H9 (cell line): Measurements from ENCODE around the gene TP73. TPM values are rescaled to one million over a fixed set of nuclear protein-coding genes. Genes with fewer than 3 reads are reported as not detected.
A peak's percentile ranks its signal among the peaks of the same experiment; 100 is the strongest.

Experiments used
- DNase-seq: peaks from one replicate; pipeline ENCODE4 v3.0.0-alpha.2; 2017
- H2AFZ ChIP-seq: one replicate; pipeline ENCODE4 v1.6.1; 2013; ENCODE audit warnings: mild to moderate bottlenecking, low read length, control low read depth, moderate library complexity
- H2AK5ac ChIP-seq: 2 replicates; pipeline ENCODE4 v1.6.1; 2013; ENCODE audit warnings: low read length, control low read depth, mixed read lengths; ENCODE audit not compliant: insufficient read length
- H2BK120ac ChIP-seq: one replicate; pipeline ENCODE4 v1.6.1; 2013; ENCODE audit warnings: low read depth, mild to moderate bottlenecking, low read length, control low read depth, inconsistent platforms; ENCODE audit not compliant: poor library complexity, severe bottlenecking
- H2BK12ac ChIP-seq: 2 replicates; pipeline ENCODE4 v1.6.1; 2013; ENCODE audit warnings: low read length, control low read depth, mixed read lengths, low read depth; ENCODE audit not compliant: insufficient read length
- H2BK15ac ChIP-seq: 2 replicates; pipeline ENCODE4 v1.6.1; 2013; ENCODE audit warnings: low read depth, low read length, control low read depth
- H2BK20ac ChIP-seq: one replicate; pipeline ENCODE4 v1.6.1; 2013; ENCODE audit warnings: low read depth, mild to moderate bottlenecking, low read length, control low read depth, inconsistent platforms; ENCODE audit not compliant: poor library complexity, severe bottlenecking
- H2BK5ac ChIP-seq: 2 replicates; pipeline ENCODE4 v1.6.1; 2013; ENCODE audit warnings: low read length, control low read depth, mixed read lengths; ENCODE audit not compliant: insufficient read length
- H3K14ac ChIP-seq: 2 replicates; pipeline ENCODE4 v1.6.1; 2013; ENCODE audit warnings: low read length, control low read depth; ENCODE audit not compliant: insufficient read depth
- H3K18ac ChIP-seq: 2 replicates; pipeline ENCODE4 v1.6.1; 2013; ENCODE audit warnings: low read depth, mild to moderate bottlenecking, mixed read lengths, low read length, control low read depth; ENCODE audit not compliant: insufficient read length
- H3K23ac ChIP-seq: 2 replicates; pipeline ENCODE4 v1.6.1; 2013; ENCODE audit warnings: low read length, control low read depth, mixed read lengths, low read depth; ENCODE audit not compliant: insufficient read length
- H3K23me2 ChIP-seq: 2 replicates; pipeline ENCODE4 v1.6.1; 2013; ENCODE audit warnings: low read depth, mild to moderate bottlenecking, mixed read lengths, low read length, control low read depth; ENCODE audit not compliant: insufficient read length, poor library complexity, severe bottlenecking
- H3K27ac ChIP-seq: 2 replicates; pipeline ENCODE4 v1.5.1; 2013; ENCODE audit warnings: low read length, control low read depth, mixed read lengths, low read depth; ENCODE audit not compliant: insufficient read length
- H3K27me3 ChIP-seq: 2 replicates; pipeline ENCODE4 v1.6.1; 2013; ENCODE audit warnings: low read length, control low read depth, inconsistent platforms; ENCODE audit not compliant: insufficient read depth
- H3K4ac ChIP-seq: 2 replicates; pipeline ENCODE4 v1.6.1; 2013; ENCODE audit warnings: low read depth, mild to moderate bottlenecking, control low read depth, inconsistent platforms, low read length, moderate library complexity
- H3K4me1 ChIP-seq: 2 replicates; pipeline ENCODE4 v1.6.1; 2013; ENCODE audit warnings: low read length, control low read depth, inconsistent platforms; ENCODE audit not compliant: insufficient read depth
- H3K4me2 ChIP-seq: 2 replicates; pipeline ENCODE4 v1.6.1; 2013; ENCODE audit warnings: low read length, control low read depth, mixed read lengths; ENCODE audit not compliant: insufficient read length, insufficient read depth
- H3K56ac ChIP-seq: 2 replicates; pipeline ENCODE4 v1.6.1; 2013; ENCODE audit warnings: low read depth, mild to moderate bottlenecking, mixed read lengths, low read length, control low read depth; ENCODE audit not compliant: insufficient read length
- H3K79me1 ChIP-seq: 2 replicates; pipeline ENCODE4 v1.6.1; 2013; ENCODE audit warnings: low read depth, mild to moderate bottlenecking, moderate library complexity, low read length, control low read depth, inconsistent platforms; ENCODE audit not compliant: insufficient read depth, poor library complexity, severe bottlenecking
- H3K79me2 ChIP-seq: 2 replicates; pipeline ENCODE4 v1.6.1; 2013; ENCODE audit warnings: low read length, control low read depth, inconsistent platforms; ENCODE audit not compliant: insufficient read depth
- H3K9ac ChIP-seq: 2 replicates; pipeline ENCODE4 v1.6.1; 2013; ENCODE audit warnings: low read length, control low read depth, mixed read lengths; ENCODE audit not compliant: insufficient read length; ENCODE audit errors: extremely low read depth
- H3K9me3 ChIP-seq: one replicate; pipeline ENCODE4 v1.6.1; 2013; ENCODE audit warnings: low read depth, low read length, inconsistent platforms; ENCODE audit not compliant: control insufficient read depth
- H3T11ph ChIP-seq: one replicate; pipeline ENCODE4 v1.6.1; 2013; ENCODE audit warnings: mild to moderate bottlenecking, low read length, control low read depth, inconsistent platforms
- H4K20me1 ChIP-seq: one replicate; pipeline ENCODE4 v1.6.1; 2013; ENCODE audit not compliant: control insufficient read depth, insufficient read length, insufficient read depth
- H4K5ac ChIP-seq: 2 replicates; pipeline ENCODE4 v1.6.1; 2013; ENCODE audit warnings: low read depth, mild to moderate bottlenecking, mixed read lengths, low read length, control low read depth; ENCODE audit not compliant: insufficient read length
- H4K8ac ChIP-seq: replicated peaks from 2 replicates; pipeline ENCODE4 v1.6.1; 2013; ENCODE audit warnings: low read length, control low read depth, mixed read lengths, low read depth; ENCODE audit not compliant: insufficient read length
- H4K91ac ChIP-seq: 2 replicates; pipeline ENCODE4 v1.6.1; 2013; ENCODE audit warnings: low read depth, mild to moderate bottlenecking, moderate library complexity, mixed read lengths, low read length, control low read depth; ENCODE audit not compliant: insufficient read length
- H3K27ac Mint-ChIP-seq, 3 experiments: 2 replicates in 2 of 3; 3 replicates in 1 of 3; pipeline ENCODE4 v1.8.0; 2020 to 2021; ENCODE audit warnings: mixed read lengths in 3 of 3, mild to moderate bottlenecking in 1 of 3, moderate library complexity in 1 of 3
- H3K27me3 Mint-ChIP-seq: 2 replicates; pipeline ENCODE4 v1.8.0; 2021; ENCODE audit warnings: low read depth, mild to moderate bottlenecking, moderate library complexity, mixed read lengths
- H3K36me3 Mint-ChIP-seq, 3 experiments: 2 replicates in 2 of 3; 3 replicates in 1 of 3; pipeline ENCODE4 v1.8.0; 2020 to 2021; ENCODE audit warnings: low read depth in 3 of 3, mixed read lengths in 3 of 3; ENCODE audit not compliant: insufficient read depth in 1 of 3
- H3K4me1 Mint-ChIP-seq, 2 experiments: 2 replicates each; pipeline ENCODE4 v1.8.0; 2020; ENCODE audit warnings: mixed read lengths in 2 of 2
- H3K4me3 Mint-ChIP-seq, 2 experiments: 2 replicates in 1 of 2; 3 replicates in 1 of 2; pipeline ENCODE4 v1.8.0; 2020 to 2021; ENCODE audit warnings: mild to moderate bottlenecking in 2 of 2, mixed read lengths in 2 of 2, moderate library complexity in 1 of 2
- H3K9me3 Mint-ChIP-seq, 2 experiments: 2 replicates in 1 of 2; 3 replicates in 1 of 2; pipeline ENCODE4 v1.8.0; 2020; ENCODE audit warnings: mild to moderate bottlenecking in 2 of 2, mixed read lengths in 2 of 2, moderate library complexity in 1 of 2
- WGBS: extraction: QIAGEN DNeasy Blood & Tissue Kit; methylation state at CpG from one replicate; pipeline ENCODE4 v1.1.7; 2013; ENCODE audit warnings: missing lambda C conversion rate, low lambda C conversion rate, mixed read lengths; ENCODE audit not compliant: insufficient read length; ENCODE audit errors: extremely low coverage; 5-methylcytosine and 5-hydroxymethylcytosine counted together
- total RNA-seq: library from RNA; stranded (reverse); gene quantifications from 2 replicates; pipeline ENCODE4 v1.2.1, GENCODE V29; 2021
- TF ChIP-seq, protein P1 (sequence below): fragments of 200-600 bp; sonication (generic); conservative IDR thresholded peaks from 3 replicates; pipeline ENCODE4 v1.8.0; 2021; ENCODE audit warnings: antibody characterized with exemption, mild to moderate bottlenecking

The TP73 gene
- total RNA-seq, 1 experiment from 2014 or later: 4.7 TPM

DNA sequence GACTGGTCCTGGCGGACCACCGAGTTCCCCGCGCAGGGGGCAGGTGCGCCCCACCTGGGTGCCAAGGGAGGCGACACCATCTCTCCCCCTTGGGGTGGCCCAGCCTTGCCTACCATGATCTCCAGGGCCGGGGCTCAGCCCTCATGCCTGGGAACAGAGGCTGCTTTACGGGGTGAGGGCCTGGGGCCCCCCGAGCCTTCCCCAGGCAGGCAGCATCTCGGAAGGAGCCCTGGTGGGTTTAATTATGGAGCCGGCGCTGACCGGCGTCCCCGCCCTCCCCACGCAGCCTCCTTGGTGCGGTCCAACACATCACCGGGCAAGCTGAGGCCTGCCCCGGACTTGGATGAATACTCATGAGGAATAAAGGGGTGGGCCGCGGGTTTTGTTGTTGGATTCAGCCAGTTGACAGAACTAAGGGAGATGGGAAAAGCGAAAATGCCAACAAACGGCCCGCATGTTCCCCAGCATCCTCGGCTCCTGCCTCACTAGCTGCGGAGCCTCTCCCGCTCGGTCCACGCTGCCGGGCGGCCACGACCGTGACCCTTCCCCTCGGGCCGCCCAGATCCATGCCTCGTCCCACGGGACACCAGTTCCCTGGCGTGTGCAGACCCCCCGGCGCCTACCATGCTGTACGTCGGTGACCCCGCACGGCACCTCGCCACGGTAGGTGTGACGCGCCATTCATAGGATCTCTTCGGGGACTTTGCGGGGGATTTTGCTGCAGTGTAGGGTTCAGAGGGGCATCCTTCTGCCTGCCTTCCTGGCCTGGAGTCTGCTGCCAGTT is 38.2 kb downstream of the TP73 start:
- Histone ChIP-seq H3K9me3 (no peaks in the 10 kb centered on the region), H3K27ac (no peak overlapping the region), H3K79me1 (no peaks in the 10 kb centered on the region), H3K56ac (no peak overlapping the region), H2BK5ac (no peak overlapping the region), H2BK12ac (no peak overlapping the region), H3K79me2 (no peaks in the 10 kb centered on the region), H2BK20ac (no peak overlapping the region), H3K27me3 (no peaks in the 10 kb centered on the region; the same call in 1 of the 2 replicates), H3K23ac (no peak overlapping the region), H3K9ac (no peak overlapping the region), H2AFZ (no peak overlapping the region), H2BK120ac (no peak overlapping the region), H3K4me2 (no peak overlapping the region), H4K20me1 (no peaks in the 10 kb centered on the region), H3T11ph (no peak overlapping the region), H3K4ac (no peak overlapping the region; the same call in 1 of the 2 replicates), H3K23me2 (no peaks in the 10 kb centered on the region), H2BK15ac (no peak overlapping the region), H3K18ac (no peak overlapping the region), H4K91ac (no peak overlapping the region), H4K5ac (no peak overlapping the region), H2AK5ac (no peak overlapping the region), H3K4me1 (peaks cover 8% of the 10 kb centered on the region; the same call in 1 of the 2 replicates), H4K8ac (no peak overlapping the region), H3K14ac (no peak overlapping the region; the same call in 1 of the 2 replicates)
- Mint-ChIP-seq H3K4me1 (peaks cover 17 to 25% of the 10 kb centered on the region in 2 experiments), H3K4me3 (no peak overlapping the region), H3K27me3 (peaks cover 12% of the 10 kb centered on the region), H3K36me3 (peaks cover 0 to 2% (median 1%) of the 10 kb centered on the region in 3 experiments; a peak in 1 of 7 replicates), H3K9me3 (peaks cover 2 to 4% of the 10 kb centered on the region in 2 experiments; a peak in 4 of 5 replicates), H3K27ac (peak overlapping the region in 1 of 3 experiments; percentile 31; a peak in 1 of 7 replicates)
- DNase-seq: no peak
- WGBS: no CpG with 5 or more reads among the region's 50 CpGs
- TF ChIP-seq, protein P1, sequence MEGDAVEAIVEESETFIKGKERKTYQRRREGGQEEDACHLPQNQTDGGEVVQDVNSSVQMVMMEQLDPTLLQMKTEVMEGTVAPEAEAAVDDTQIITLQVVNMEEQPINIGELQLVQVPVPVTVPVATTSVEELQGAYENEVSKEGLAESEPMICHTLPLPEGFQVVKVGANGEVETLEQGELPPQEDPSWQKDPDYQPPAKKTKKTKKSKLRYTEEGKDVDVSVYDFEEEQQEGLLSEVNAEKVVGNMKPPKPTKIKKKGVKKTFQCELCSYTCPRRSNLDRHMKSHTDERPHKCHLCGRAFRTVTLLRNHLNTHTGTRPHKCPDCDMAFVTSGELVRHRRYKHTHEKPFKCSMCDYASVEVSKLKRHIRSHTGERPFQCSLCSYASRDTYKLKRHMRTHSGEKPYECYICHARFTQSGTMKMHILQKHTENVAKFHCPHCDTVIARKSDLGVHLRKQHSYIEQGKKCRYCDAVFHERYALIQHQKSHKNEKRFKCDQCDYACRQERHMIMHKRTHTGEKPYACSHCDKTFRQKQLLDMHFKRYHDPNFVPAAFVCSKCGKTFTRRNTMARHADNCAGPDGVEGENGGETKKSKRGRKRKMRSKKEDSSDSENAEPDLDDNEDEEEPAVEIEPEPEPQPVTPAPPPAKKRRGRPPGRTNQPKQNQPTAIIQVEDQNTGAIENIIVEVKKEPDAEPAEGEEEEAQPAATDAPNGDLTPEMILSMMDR: no peak
